ENCODE measurements around the gene UTS2R. TPM values are rescaled to one million over a fixed set of nuclear protein-coding genes. Genes with fewer than 3 reads are reported as not detected.

Gene UTS2R
- total RNA-seq (2012; rRNA removed) (not detected in 2 replicates), polyA plus RNA-seq (2012; rRNA removed) (not detected in 2 replicates), Bru-seq, nascent RNA (not detected), BruChase-seq, experiment 1, labeled RNA remaining after a 6-hour chase (not detected), BruChase-seq, experiment 2, labeled RNA remaining after a 2-hour chase (not detected)
- not detected in 2 replicates for polyA plus RNA-seq (2012; cell fraction: cytosol; rRNA removed)
- not detected in 2 replicates for polyA plus RNA-seq (2012; cell fraction: nucleus; rRNA removed; ENCODE audit: low replicate concordance)
- long read RNA-seq: 0 reads

- 3% methylated on average over 80 of the region's 109 CpGs; no CpG with 5 or more reads in 1 of the 2 experiments for WGBS, 2 experiments (ENCODE audit: extremely low coverage in 2 of 2, insufficient read length in 1 of 2)
- no TSS peak for BruUV-seq (replicated peaks)
- no peaks in the 10 kb centered on the region for H4K20me1 ChIP-seq (ENCODE audit: insufficient read depth, low read length)
- H3K4me1 ChIP-seq (ENCODE audit: control insufficient read depth, insufficient read depth, low read length): no peaks in the 10 kb centered on the region
- dilution Hi-C loops (cut with HindIII; ENCODE audit: low sequenced_read_pairs, unreplicated experiment) (no loop called here), intact Hi-C loops (cut with micrococcal nuclease) (no loop called here), in situ Hi-C loops (cut with MboI; ENCODE audit: low sequenced_read_pairs) (no loop called here)
- H2AFZ ChIP-seq (replicated peaks; ENCODE audit: low read length, poor library complexity): peak within 1 kb of the TSS; percentile 69
- H3K27me3 ChIP-seq (ENCODE audit: control insufficient read depth, insufficient read depth, low read length): peaks cover 66% of the 10 kb centered on the region
- peak within 1 kb of the TSS; percentile 38; the same call in 1 of the 2 replicates for H3K4me2 ChIP-seq (ENCODE audit: low read depth, low read length)
- POLR2A ChIA-PET (ENCODE audit: unreplicated experiment): no interaction called here
- no peak within 1 kb of the TSS for H3K4ac ChIP-seq (ENCODE audit: low read depth, low read length)
- H2BK20ac ChIP-seq (ENCODE audit: low read depth, low read length): no peak within 1 kb of the TSS
- ATAC-seq (ENCODE audit: low read depth) (no peak), DNase-seq (no peak)
- no peak within 1 kb of the TSS for H3K23ac ChIP-seq (ENCODE audit: low read depth, low read length)
- H3K56ac ChIP-seq (ENCODE audit: extremely low read depth, insufficient read depth, low read length): no peak within 1 kb of the TSS
- no peaks in the 10 kb centered on the region for H3K9me1 ChIP-seq (ENCODE audit: insufficient read depth, low read length)
- H4K8ac ChIP-seq (ENCODE audit: low read depth in 2 of 2, low read length in 2 of 2): no peak within 1 kb of the TSS
- no peak within 1 kb of the TSS for H4K91ac ChIP-seq (ENCODE audit: insufficient read depth, low read depth, low read length)
- CTCF ChIA-PET: no interaction called here
- no peak within 1 kb of the TSS for H3K27ac ChIP-seq (ENCODE audit: insufficient read depth, low read length)
- H2BK120ac ChIP-seq (ENCODE audit: low read depth, low read length): no peak within 1 kb of the TSS
- no peak within 1 kb of the TSS for H2AK5ac ChIP-seq (ENCODE audit: low read depth, low read length)
- no peak within 1 kb of the TSS for H2BK15ac ChIP-seq (ENCODE audit: low read depth, low read length)
- peak within 1 kb of the TSS; percentile 7; the same call in 1 of the 2 replicates for H3K4me3 ChIP-seq (ENCODE audit: insufficient read depth, low read depth, low read length)
- H3K9ac ChIP-seq (ENCODE audit: low read depth, low read length): no peak within 1 kb of the TSS
- H3K14ac ChIP-seq (replicated peaks; ENCODE audit: low read depth, low read length): no peak within 1 kb of the TSS
- no peak within 1 kb of the TSS for H2BK5ac ChIP-seq (ENCODE audit: low read depth, low read length, poor library complexity, severe bottlenecking)
- H3K36me3 ChIP-seq (ENCODE audit: control insufficient read depth, insufficient read depth, low read length): no peaks in the 10 kb centered on the region
- no peaks in the 10 kb centered on the region for H3K9me3 ChIP-seq (ENCODE audit: control insufficient read depth, insufficient read depth, low read length)
- H3K18ac ChIP-seq (ENCODE audit: low read depth, low read length): no peak within 1 kb of the TSS
- H4K5ac ChIP-seq (ENCODE audit: low read depth, low read length): no peak within 1 kb of the TSS
- H2AK9ac ChIP-seq (replicated peaks; ENCODE audit: low read depth, low read length, poor library complexity): no peak within 1 kb of the TSS
- TF ChIP-seq CHD1 (IDR thresholded peaks at IDR 0.05; ENCODE audit: low read depth, low read length) (no peak), USF2 (IDR thresholded peaks at IDR 0.05; ENCODE audit: low read depth, low read length) (no peak), ELK1 (IDR thresholded peaks at IDR 0.05; ENCODE audit: borderline replicate concordance, low read depth, low read length) (no peak)
- H3K79me1 ChIP-seq (ENCODE audit: low read depth in 1 of 2, low read length in 2 of 2): no peaks in the 10 kb centered on the region
These were observed at the start of gene UTS2R for GRCh38 chr17:82371333-82372248. Gene UTS2R, plus strand, starts transcription at chr17:82371765. Its CDS starts 2,560 bp downstream, at chr17:82374325.

Data from IMR-90 (cell line).